NCI-H1930 (cell line): ENCODE measurements around the gene ARL10.

Experiments used
- DNase-seq, 2 experiments: peaks; one replicate each; lab custom pipeline; 2025; lab: John Stamatoyannopoulos, UW

The ARL10 gene

GRCh38 chr5:176412517-176413254, 47.4 kb downstream of the ARL10 start:
- no peak for DNase-seq

- no peak for DNase-seq
Observed at GRCh38 chr5:176413255-176413565, 47.9 kb downstream of the ARL10 start.

DNA sequence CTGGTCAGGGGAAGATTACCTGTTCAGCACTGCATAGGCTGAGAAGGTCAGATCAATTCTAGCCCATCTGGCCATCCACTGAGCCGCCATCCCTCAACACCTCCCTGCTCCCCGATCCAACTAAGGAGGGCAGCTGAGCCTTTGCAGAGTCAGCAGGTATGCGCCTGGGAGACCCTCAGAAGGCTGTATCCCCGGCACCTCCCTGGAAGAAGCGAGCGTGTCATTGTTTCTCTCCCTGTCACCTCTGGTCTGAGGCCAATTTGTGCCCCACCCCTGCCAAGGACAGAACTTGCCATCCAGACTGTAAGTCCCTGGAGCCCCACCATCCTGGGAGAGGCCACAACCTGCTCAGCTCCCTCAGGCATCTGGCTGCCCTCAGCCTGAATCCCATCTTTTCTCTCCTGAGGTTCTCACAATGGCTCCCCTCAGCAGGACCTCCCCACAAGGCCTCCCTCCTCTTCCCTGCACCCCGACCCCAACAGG, 48.5 kb downstream of the ARL10 start:
- DNase-seq = no peak

GRCh38 chr5:176414704-176415103, 49.4 kb downstream of the ARL10 start:
- DNase-seq = no peak

- no peak for DNase-seq
Observed at GRCh38 chr5:176415240-176415951, 50.1 kb downstream of the ARL10 start.

- peak; percentile 35 to 80 for DNase-seq
Observed at GRCh38 chr5:176415952-176416924, 51.0 kb downstream of the ARL10 start, which contains the start of gene CLTB. Gene CLTB (minus strand): TSS chr5:176416539. CDS start chr5:176416363, 176 bp downstream.

DNA sequence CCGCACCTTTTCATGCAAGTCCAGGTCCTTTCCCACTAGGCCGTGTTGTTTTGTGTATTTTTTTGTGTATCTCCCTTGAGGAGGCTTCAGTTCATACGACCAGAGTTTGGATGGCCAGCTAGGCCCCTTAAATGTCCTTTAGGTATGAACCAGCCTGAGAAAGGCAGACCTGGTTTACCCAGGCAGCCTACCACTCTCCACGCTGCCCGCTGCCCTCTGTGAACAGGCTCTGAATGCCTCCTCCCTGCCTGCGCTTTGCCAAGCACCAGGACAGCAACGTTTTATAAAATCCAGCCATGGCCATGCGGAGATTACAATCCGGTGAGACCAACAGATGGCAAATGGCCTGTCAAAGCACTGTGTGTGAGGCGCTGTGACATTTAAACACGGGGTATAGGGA, 51.7 kb downstream of the ARL10 start:
- DNase-seq = no peak

GRCh38 chr5:176418251-176418650, 53.0 kb downstream of the ARL10 start:
- no peak for DNase-seq

GRCh38 chr5:176420086-176420485, 54.8 kb downstream of the ARL10 start:
- no peak for DNase-seq

DNA sequence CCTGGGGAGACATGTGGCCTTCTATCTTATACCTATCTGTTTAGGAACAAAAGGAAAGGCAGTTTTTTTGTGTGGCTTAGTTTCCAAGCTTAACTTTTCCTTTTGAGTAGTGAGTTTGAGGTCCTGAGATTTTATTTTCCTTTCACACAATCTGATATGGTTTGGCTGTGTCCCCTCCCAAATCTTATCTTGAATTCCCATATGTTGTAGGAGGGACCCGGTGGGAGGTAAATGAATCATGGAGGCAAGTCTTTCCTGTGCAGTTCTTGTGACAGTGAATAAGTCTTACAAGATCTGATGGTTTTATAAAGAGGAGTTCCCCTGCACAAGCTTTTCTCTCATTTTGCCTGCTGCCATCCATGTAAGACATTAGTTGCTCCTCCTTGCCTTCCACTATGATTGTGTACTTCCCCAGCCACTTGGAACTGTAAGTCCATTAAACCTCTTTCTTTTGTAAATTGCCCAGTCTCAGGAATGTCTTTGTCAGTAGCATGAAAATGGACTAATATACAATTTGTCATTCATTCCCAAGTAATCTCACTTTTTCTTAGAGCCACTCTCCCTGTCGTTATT, 55.8 kb downstream of the ARL10 start:
- DNase-seq = no peak

DNA sequence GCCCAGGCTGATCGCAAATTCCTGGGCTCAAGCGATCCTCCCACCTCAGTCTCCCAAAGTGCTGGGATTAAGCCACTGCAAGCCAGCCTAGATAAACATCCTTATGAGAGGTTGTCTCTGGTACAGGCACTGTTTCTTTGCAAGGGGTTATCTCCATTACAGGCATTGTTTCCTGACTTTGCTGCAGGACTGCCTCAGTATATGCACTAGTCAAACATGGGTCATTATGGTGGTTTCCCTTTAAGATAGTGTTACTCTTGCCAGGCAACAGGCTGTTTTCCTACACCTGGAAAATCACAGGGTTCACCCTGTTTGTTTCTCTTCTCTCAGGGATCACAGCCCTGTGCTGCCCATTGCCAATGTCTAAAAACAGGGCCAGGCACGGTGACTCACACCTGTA, 58.9 kb downstream of the ARL10 start:
- no peak for DNase-seq

DNA sequence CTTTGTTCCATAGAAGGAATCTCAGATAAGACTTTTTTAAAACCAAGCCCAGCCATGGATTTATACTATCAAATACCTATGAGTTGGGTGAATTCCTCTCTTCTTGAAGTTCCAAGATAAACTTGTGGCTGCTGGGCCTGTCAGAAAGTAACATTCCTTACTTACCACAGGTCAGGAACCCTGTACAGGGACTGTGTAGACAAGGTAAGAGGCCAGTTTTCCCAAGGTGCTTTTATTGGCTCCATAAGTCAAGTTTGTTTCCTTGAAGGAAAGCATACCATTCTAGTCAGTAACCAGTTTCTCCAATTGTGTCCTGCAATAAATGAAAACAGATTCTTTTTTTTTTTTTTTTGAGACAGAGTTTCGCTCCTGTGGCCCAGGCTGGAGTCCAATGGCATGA, 59.9 kb downstream of the ARL10 start:
- no peak for DNase-seq

DNA sequence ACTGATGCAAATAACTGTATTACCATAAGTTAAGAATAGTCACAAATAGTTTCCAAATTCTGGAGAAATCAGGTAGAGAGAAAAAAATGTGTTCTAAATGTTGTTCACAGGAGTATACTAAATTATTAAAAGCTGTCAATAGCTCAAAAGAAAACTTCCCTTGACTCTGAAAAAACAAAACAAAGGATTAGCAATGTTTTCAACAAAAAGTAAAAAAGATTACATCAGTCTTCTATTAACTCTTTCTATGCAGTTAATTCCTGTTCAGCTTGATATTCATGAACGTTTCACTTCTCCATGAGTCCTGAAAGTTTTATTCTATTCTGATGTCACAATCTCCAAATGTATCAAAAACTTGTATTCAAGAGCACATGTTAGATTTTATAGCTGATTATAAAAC, 60.5 kb downstream of the ARL10 start:
- no peak for DNase-seq

DNA sequence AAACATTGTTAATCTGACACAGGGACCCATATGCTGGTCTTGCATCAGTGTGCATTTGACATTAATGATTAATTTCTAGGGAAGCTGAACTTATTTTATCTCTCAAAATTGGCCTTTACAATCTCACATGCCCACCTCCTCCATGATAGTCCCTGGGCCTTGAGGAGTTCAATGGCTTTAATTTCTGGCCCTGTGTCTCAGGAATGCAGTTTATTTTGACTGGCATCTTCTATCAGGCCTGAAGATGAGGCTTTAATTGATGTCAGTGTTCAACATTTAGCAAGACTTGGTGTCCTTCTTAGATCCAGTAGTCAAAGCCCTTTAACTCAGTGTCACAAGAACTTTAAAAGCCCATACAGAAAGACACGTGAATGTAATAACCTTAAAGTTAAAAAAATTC, 61.6 kb downstream of the ARL10 start:
- no peak for DNase-seq

GRCh38 chr5:176427971-176428370, 62.7 kb downstream of the ARL10 start:
- no peak for DNase-seq

- no peak for DNase-seq
Observed at GRCh38 chr5:176429972-176430371, 64.7 kb downstream of the ARL10 start.
